Stimulated activated memory B cell treated with anti-CD40 and anti-IgM and Interleukin-4, amounts not matched to agents 10 μg/mL and 1 μg/mL and 100 μg/mL, for 72 hours (primary cell): ENCODE measurements around the gene USP8.

Source experiments
- ATAC-seq: fragments of 150-1000 bp; cut with Tn5 transposase; 2 replicates; pipeline ENCODE4 v1.10.0; 2021
- H3K27ac Mint-ChIP-seq: one replicate; pipeline ENCODE4 v1.8.0; 2022; ENCODE audit warnings: mild to moderate bottlenecking, mixed read lengths
- H3K27me3 Mint-ChIP-seq: one replicate; pipeline ENCODE4 v1.8.0; 2022; ENCODE audit warnings: mixed read lengths
- H3K36me3 Mint-ChIP-seq: one replicate; pipeline ENCODE4 v1.8.0; 2022; ENCODE audit warnings: mixed read lengths
- H3K4me1 Mint-ChIP-seq: one replicate; pipeline ENCODE4 v1.8.0; 2022; ENCODE audit warnings: mixed read lengths
- H3K4me3 Mint-ChIP-seq: one replicate; pipeline ENCODE4 v1.8.0; 2022; ENCODE audit warnings: mild to moderate bottlenecking, moderate library complexity, mixed read lengths
- H3K9me3 Mint-ChIP-seq: one replicate; pipeline ENCODE4 v1.8.0; 2022; ENCODE audit warnings: mixed read lengths

USP8 gene

GRCh38 chr15:50546566-50546965, 122.4 kb downstream of the USP8 start, which contains the start of gene USP50:
TSS of gene USP50 (minus strand) at chr15:50546666. CDS start at chr15:50546525, 141 bp downstream.
- Mint-ChIP-seq H3K4me3 (no peak within 1 kb of the TSS), H3K36me3 (no peaks in the 10 kb centered on the region), H3K4me1 (no peaks in the 10 kb centered on the region), H3K27me3 (no peaks in the 10 kb centered on the region), H3K27ac (no peak within 1 kb of the TSS), H3K9me3 (no peaks in the 10 kb centered on the region)
- ATAC-seq, result no peak

- Mint-ChIP-seq H3K36me3 (no peaks in the 10 kb centered on the region), H3K9me3 (no peaks in the 10 kb centered on the region)
- ATAC-seq, result no peak
Measured at GRCh38 chr15:50549326-50549725, 125.1 kb downstream of the USP8 start.

GRCh38 chr15:50552238-50552637, 128.0 kb downstream of the USP8 start:
- Mint-ChIP-seq H3K4me1 (peaks cover 7% of the 10 kb centered on the region), H3K36me3 (peaks cover 12% of the 10 kb centered on the region), H3K27ac (no peak overlapping the region), H3K4me3 (no peak overlapping the region), H3K9me3 (no peaks in the 10 kb centered on the region), H3K27me3 (no peaks in the 10 kb centered on the region)
- ATAC-seq, result no peak

More at GRCh38 chr15:50549326-50549725, 125.1 kb downstream of the USP8 start:
- no peak overlapping the region for H3K4me3 Mint-ChIP-seq
- H3K4me1 Mint-ChIP-seq, result no peaks in the 10 kb centered on the region
- H3K27ac Mint-ChIP-seq, result no peak overlapping the region
- no peaks in the 10 kb centered on the region for H3K27me3 Mint-ChIP-seq

- H3K4me1 Mint-ChIP-seq, result peaks cover 8% of the 10 kb centered on the region
- H3K36me3 Mint-ChIP-seq, result peaks cover 26% of the 10 kb centered on the region
- H3K9me3 Mint-ChIP-seq, result no peaks in the 10 kb centered on the region
- H3K27me3 Mint-ChIP-seq, result no peaks in the 10 kb centered on the region
- peak overlapping the region; percentile 42 for H3K27ac Mint-ChIP-seq
- peak; percentile 67 for ATAC-seq
- H3K4me3 Mint-ChIP-seq, result no peak overlapping the region
Measured at GRCh38 chr15:50556642-50557371, 132.6 kb downstream of the USP8 start.

GRCh38 chr15:50558012-50558411, 133.8 kb downstream of the USP8 start:
- no peak overlapping the region for H3K4me3 Mint-ChIP-seq
- no peaks in the 10 kb centered on the region for H3K27me3 Mint-ChIP-seq
- no peaks in the 10 kb centered on the region for H3K9me3 Mint-ChIP-seq
- H3K4me1 Mint-ChIP-seq, result peaks cover 8% of the 10 kb centered on the region
- ATAC-seq, result no peak
- H3K27ac Mint-ChIP-seq, result no peak overlapping the region
- H3K36me3 Mint-ChIP-seq, result peaks cover 37% of the 10 kb centered on the region

- Mint-ChIP-seq H3K36me3 (peaks cover 43% of the 10 kb centered on the region), H3K27ac (peak overlapping the region; percentile 18), H3K4me1 (no peaks in the 10 kb centered on the region), H3K9me3 (no peaks in the 10 kb centered on the region), H3K27me3 (no peaks in the 10 kb centered on the region), H3K4me3 (no peak overlapping the region)
- no peak for ATAC-seq
Measured at GRCh38 chr15:50562735-50563640, 138.8 kb downstream of the USP8 start.

- ATAC-seq, result no peak
- no peaks in the 10 kb centered on the region for H3K27me3 Mint-ChIP-seq
- peaks cover 42% of the 10 kb centered on the region for H3K36me3 Mint-ChIP-seq
- no peak overlapping the region for H3K4me3 Mint-ChIP-seq
- H3K9me3 Mint-ChIP-seq, result no peaks in the 10 kb centered on the region
- H3K4me1 Mint-ChIP-seq, result no peaks in the 10 kb centered on the region
- peak overlapping the region; percentile 18 for H3K27ac Mint-ChIP-seq
Measured at GRCh38 chr15:50563756-50564155, 139.6 kb downstream of the USP8 start.
